C1 segment of cervical spinal cord (tissue), 14 donors: ENCODE measurements around the gene TCFL5.

Source experiments
- DNase-seq, 14 donors: peaks; one replicate each; lab custom pipeline; 2025; lab: John Stamatoyannopoulos, UW

TCFL5 gene

GRCh38 chr20:62823688-62824475 is 37.7 kb downstream of the TCFL5 start:
- DNase-seq = no peak

DNA sequence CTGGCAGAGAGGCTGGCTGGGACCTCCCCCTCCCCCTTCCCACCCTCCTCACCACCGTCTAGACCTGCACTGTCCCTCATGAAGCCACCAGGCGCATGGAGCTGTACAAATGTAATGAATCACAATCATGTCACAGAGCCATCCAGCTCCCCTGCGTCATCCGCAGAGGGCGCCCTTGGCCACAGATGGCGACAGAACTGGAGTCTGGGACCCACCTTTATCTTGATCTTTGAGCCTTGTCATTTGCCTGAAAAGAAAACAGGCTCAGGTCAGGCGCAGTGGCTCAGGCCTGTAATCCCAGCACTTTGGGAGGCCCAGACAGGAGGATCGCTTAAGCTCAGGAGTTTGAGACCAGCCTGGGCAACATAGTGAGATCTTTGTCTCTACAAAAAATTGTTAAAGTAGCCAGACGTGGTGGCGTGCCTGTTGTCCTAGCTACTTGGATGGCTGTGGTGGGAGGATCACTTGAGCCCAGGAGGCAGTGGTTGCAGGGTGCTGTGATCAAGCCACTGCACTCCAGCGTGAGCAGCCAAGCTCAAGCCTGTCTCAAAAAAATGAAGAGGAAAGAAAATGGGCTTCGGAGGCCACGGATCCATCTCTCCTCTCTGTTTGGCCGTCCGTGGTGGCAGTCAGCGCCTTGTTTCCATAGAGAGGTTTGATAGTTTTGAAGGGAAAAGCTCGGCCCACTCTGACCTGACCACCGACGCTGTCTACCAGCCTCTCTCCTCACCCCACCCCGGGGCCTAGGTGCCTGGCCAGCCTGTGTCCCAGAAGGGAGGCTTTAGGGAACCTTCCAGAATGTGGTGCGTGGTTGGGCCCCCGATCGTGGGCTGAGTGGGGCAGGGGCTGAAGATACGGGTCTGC is 38.6 kb downstream of the TCFL5 start:
- DNase-seq = peak in 3 of 14 donors; percentile 3 to 30 (median 9)

- DNase-seq = no peak
Measured at GRCh38 chr20:62822239-62822787, 39.3 kb downstream of the TCFL5 start.

GRCh38 chr20:62821726-62822210 is 39.9 kb downstream of the TCFL5 start:
- DNase-seq = no peak

DNA sequence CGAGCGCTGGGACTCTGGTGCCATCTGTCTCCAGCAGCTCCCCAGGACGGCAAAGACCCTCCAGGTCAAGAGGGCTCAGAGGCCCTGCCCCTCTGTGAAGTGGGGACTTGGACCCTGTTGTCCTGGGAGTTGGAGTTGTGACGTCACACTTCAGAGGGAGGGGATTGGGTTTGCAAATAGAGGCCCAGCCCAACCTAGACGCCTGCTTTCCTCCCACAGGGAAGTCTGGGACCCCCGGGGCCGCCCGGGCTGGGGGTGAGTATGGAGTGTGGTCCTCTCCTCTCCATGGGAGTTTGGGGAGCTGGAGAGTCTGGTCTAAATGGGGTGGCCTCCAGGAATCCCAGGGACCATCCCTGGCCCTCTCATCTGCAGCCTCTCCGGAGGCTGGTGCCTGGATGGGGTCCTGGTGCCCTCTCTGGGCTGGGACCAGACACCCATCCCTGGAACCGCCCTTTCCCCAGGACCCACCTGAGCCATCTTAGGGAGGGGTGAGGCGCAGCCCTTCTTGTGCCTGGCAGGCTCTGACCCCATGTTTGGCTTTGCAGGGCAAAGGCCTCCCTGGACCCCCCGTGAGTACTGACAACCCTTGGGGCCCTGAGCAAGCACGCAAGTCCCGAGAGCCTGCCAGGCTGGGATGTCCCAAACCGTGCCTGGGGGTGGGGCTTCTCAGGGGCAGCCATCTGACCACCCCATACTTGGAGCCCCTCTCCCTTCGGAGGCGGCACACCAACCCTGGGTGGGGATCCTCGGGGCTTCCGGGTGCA is 40.5 kb downstream of the TCFL5 start:
- no peak for DNase-seq

DNA sequence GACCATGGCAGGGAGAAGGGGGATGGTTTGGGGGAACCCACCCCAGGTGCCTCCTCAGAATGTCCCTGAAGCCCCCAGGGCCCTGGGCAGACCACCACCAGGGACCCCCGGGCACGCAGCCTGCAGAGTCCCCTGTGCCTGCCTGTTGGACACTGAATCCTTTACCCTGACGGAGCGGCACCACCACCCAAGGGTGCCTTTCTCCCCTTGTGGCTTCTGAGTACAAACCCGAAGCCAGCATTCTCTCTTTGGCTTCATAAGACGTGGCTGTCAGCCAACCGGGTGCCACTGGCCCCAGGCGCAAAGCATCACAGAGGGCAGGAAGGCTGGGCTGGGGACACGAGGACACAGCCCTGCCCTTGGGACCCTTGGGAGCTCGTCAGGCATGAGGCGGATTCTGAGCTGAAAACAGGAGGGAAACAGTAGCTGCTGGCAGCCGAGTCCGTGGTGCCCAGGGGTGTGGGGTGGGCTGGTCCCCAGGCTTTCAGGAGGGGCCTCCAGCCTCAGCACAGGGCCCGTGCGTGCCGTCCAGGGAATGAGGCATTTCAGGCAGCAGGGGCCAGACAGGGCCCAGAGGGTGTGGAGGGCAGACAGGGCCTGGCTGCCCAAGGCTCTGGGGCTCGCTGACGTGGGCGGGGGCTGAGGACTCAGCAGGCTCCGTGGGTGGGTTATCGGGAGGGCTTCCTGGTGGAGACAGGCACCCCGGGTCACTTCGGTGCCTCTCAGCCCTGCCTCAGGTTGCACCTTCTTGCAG is 41.2 kb downstream of the TCFL5 start:
- peak in 2 of 14 donors; percentile 9 to 36 for DNase-seq

- DNase-seq = peak in 2 of 14 donors; percentile 36 to 84
Measured at GRCh38 chr20:62819494-62820174, 42.0 kb downstream of the TCFL5 start.

GRCh38 chr20:62818592-62819493 is 42.8 kb downstream of the TCFL5 start:
- peak in 11 of 14 donors; percentile 24 to 72 (median 49) for DNase-seq

DNA sequence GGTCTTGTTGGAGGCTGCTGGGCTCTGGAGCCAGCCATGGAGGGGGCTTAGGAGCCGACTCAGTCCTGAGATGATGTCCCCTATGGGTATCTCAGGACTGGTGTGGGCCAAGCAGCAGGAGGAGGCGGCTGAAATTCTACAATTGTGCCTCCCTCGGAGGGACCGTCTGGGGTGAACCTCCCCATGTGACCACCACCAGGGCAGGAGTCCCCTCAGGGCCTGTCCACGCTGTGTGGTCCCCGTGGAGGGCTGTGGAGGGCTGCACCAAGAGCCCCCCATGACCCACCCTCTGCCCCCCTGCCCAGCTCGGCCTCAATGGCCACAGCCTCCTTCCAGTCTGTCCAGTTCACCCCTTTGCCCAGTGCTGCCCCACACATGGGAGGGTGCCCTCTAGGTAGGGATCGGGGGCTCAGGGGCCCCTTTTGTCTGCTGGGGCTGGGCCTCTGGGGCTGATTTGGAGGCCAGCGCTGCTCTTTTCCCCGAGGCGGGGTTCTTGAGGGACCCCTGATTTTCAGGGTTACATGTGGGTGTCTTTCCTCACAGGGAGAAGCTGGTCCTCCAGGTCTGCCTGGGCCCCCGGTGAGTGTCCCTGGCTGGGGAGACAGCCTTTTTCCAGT is 43.5 kb downstream of the TCFL5 start:
- DNase-seq = peak in 1 of 14 donors; percentile 47

- peak in 10 of 14 donors; percentile 21 to 75 (median 50) for DNase-seq
Measured at GRCh38 chr20:62816884-62817873, 44.4 kb downstream of the TCFL5 start, which contains the start of gene COL9A3. TSS of gene COL9A3 (plus strand) at chr20:62817050. CDS start at chr20:62817065, 15 bp downstream.

GRCh38 chr20:62816031-62816883 is 45.4 kb downstream of the TCFL5 start:
- no peak for DNase-seq

GRCh38 chr20:62815066-62815991 is 46.3 kb downstream of the TCFL5 start:
- no peak for DNase-seq

GRCh38 chr20:62814709-62815065 is 46.9 kb downstream of the TCFL5 start:
- no peak for DNase-seq

DNA sequence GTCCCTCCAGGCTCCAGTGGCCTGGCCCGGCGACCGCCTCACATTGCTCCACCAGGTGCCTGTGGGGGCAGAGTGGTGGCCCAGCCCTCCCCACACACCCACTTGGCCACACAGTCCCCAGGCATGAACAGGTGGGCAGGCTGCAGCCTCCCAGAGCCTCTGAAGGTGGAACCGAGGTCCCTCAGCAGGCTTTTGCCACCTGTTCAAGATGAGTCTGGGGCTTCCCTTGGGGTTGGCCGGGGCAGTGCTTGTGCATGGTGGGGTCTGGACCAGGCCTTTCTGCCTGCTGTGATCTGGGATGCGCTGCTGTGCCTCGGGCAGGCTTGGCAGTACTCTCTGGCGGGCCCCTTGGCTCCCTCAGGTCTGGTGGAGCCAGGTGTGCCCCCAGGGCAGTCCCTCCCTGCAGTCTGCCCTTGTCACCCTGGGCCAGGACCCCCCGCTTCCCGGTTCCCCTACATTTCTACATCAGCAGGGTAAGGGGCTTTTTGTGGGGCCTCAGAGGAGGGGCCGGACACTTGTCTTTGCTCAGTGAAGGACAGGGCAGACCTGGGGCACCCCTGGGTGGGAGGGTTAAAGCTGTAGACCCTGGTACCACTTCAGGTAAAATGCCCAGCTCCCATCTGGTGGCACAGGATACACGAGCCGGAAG is 47.4 kb downstream of the TCFL5 start:
- DNase-seq = no peak

DNA sequence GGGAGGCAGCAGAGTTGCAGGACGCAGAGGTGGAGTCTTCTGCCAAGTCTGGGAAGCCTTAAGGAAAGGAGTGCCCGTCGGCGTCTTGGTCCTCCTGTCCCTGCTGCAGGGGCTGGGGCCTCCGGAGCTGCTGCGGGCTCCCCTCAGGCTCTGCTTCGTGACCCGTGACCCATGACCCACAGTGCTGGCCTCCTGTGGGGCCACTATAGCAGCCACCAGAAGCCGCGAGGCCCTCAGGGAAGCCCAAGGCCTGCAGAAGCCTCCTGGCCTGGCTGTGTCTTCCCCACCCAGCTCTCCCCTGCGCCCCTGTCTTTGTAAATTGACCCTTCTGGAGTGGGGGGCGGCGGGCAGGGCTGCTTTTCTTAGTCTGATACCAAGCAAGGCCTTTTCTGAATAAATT is 48.0 kb downstream of the TCFL5 start:
- no peak for DNase-seq
